Liver (tissue), 9 donors: ENCODE results near the gene CAT. TPM values are rescaled to one million over a fixed set of nuclear protein-coding genes. Genes with fewer than 3 reads are reported as not detected.

Source experiments
- DNase-seq: peaks from one replicate; pipeline ENCODE4 v3.0.0-alpha.2; 2017; ENCODE audit warnings: low spot score
- H3K27ac ChIP-seq, 2 donors: one replicate each; pipeline ENCODE4 v1.7.0; 2013; ENCODE audit warnings: inconsistent platforms in 2 of 2, low read length in 2 of 2, control low read depth in 1 of 2, low read depth in 1 of 2, mild to moderate bottlenecking in 1 of 2
- H3K27me3 ChIP-seq, 4 donors: one replicate each; pipeline versions ENCODE4 v1.6.1 to v1.7.0; 2013; ENCODE audit warnings: low read length in 3 of 4, inconsistent platforms in 1 of 4, mild to moderate bottlenecking in 1 of 4, moderate library complexity in 1 of 4; ENCODE audit not compliant: control insufficient read depth in 4 of 4, insufficient read depth in 4 of 4
- H3K36me3 ChIP-seq, 4 donors: one replicate each; pipeline versions ENCODE4 v1.6.1 to v1.7.0; 2013; ENCODE audit warnings: low read length in 3 of 4, mild to moderate bottlenecking in 3 of 4, low read depth in 1 of 4, moderate library complexity in 1 of 4; ENCODE audit not compliant: control insufficient read depth in 4 of 4, insufficient read depth in 3 of 4
- H3K4me1 ChIP-seq, 4 donors: one replicate each; pipeline versions ENCODE4 v1.6.1 to v1.7.0; 2013; ENCODE audit warnings: low read length in 3 of 4, mild to moderate bottlenecking in 3 of 4, moderate library complexity in 1 of 4; ENCODE audit not compliant: control insufficient read depth in 4 of 4, insufficient read depth in 4 of 4
- H3K4me3 ChIP-seq, 3 donors: one replicate each; pipeline versions ENCODE4 v1.6.1 to v1.7.0; 2013; ENCODE audit warnings: low read length in 3 of 3, control low read depth in 1 of 3, low read depth in 1 of 3, mild to moderate bottlenecking in 1 of 3
- H3K9ac ChIP-seq, 2 donors: one replicate each; pipeline ENCODE4 v1.7.0; 2013; ENCODE audit warnings: low read length in 2 of 2, mild to moderate bottlenecking in 2 of 2, moderate library complexity in 2 of 2, control low read depth in 1 of 2, low read depth in 1 of 2
- H3K9me3 ChIP-seq, 4 donors: one replicate each; pipeline versions ENCODE4 v1.6.1 to v1.7.0; 2013; ENCODE audit warnings: low read length in 3 of 4; ENCODE audit not compliant: control insufficient read depth in 4 of 4
- ATF3 ChIP-seq: IDR thresholded peaks from 2 replicates; pipeline ENCODE4 v1.6.1; 2016; ENCODE audit warnings: antibody characterized with exemption
- EGR1 ChIP-seq, 2 donors: IDR thresholded peaks; 2 replicates each; pipeline ENCODE4 v1.6.1; 2016 to 2018; ENCODE audit warnings: antibody characterized with exemption in 2 of 2, low read depth in 2 of 2
- FOXA1 ChIP-seq: IDR thresholded peaks from 2 replicates; pipeline ENCODE4 v1.6.1; 2016; ENCODE audit warnings: antibody characterized with exemption
- HNF4A ChIP-seq, 2 donors: conservative IDR thresholded peaks; 2 replicates each; pipeline ENCODE4 v1.6.1; 2016; ENCODE audit warnings: antibody characterized with exemption in 2 of 2, mild to moderate bottlenecking in 2 of 2
- MAX ChIP-seq: IDR thresholded peaks from 2 replicates; pipeline ENCODE4 v1.6.1; 2016; ENCODE audit warnings: antibody characterized with exemption
- NR2F2 ChIP-seq: IDR thresholded peaks from 2 replicates; pipeline ENCODE4 v1.6.1; 2016; ENCODE audit warnings: antibody characterized with exemption
- RAD21 ChIP-seq, 2 donors: IDR thresholded peaks; 2 replicates each; pipeline ENCODE4 v1.6.1; 2016; ENCODE audit warnings: antibody characterized with exemption in 2 of 2, mild to moderate bottlenecking in 2 of 2
- RXRA ChIP-seq, 2 donors: IDR thresholded peaks; 2 replicates each; pipeline ENCODE4 v1.6.1; 2017 to 2018; ENCODE audit warnings: antibody characterized with exemption in 2 of 2, mild to moderate bottlenecking in 1 of 2
- SP1 ChIP-seq: IDR thresholded peaks from 2 replicates; pipeline ENCODE4 v1.6.1; 2018; ENCODE audit warnings: antibody characterized with exemption, mild to moderate bottlenecking
- YY1 ChIP-seq: IDR thresholded peaks from 2 replicates; pipeline ENCODE4 v1.6.1; 2016; ENCODE audit warnings: antibody characterized with exemption, mild to moderate bottlenecking
- WGBS: extraction: QIAGEN DNeasy Blood & Tissue Kit; methylation state at CpG from one replicate; pipeline ENCODE4 v1.1.7; 2013; 5-methylcytosine and 5-hydroxymethylcytosine counted together
- polyA plus RNA-seq, 2 donors: library from polyadenylated mRNA; stranded (reverse) in 1 of 2; unstranded in 1 of 2; fragments of 200-250 nt in 1 of 2; fragments of >200 nt in 1 of 2; fragmentation: Nextera tagmentation in 1 of 2; extraction: Ambion mirVana in 1 of 2; gene quantifications; one replicate each; pipeline versions ENCODE4 v1.2.1 to v1.2.3, GENCODE V29; 2013 to 2015
- total RNA-seq, 2 donors: library from RNA; depleted of rRNA; stranded (reverse); fragments of >200 nt; gene quantifications; one replicate each; pipeline ENCODE4 v1.2.3, GENCODE V29; 2014
- TF ChIP-seq, protein P1 (sequence below): IDR thresholded peaks from 2 replicates; pipeline ENCODE4 v1.6.1; 2016; ENCODE audit warnings: antibody characterized with exemption, mild to moderate bottlenecking
- TF ChIP-seq, protein P2 (sequence below): fragments of 150-350 bp; IDR thresholded peaks from 2 replicates; pipeline ENCODE4 v1.5.1; 2017; ENCODE audit warnings: improper control_type of control experiment, low read depth, low read length; ENCODE audit not compliant: missing input control
- donor health status: healthy.
- donor health status: healthy.
- donor health status: healthy.
- donor health status: healthy.
- donor health status: healthy.

CAT gene
- total and polyA plus RNA-seq, 4 donors, result 270 to 620 (median 388) TPM

GRCh38 chr11:34480314-34480713, 41.6 kb downstream of the CAT start:
- 18% methylated on average over 3 of the region's 3 CpGs for WGBS
- DNase-seq, result no peak

GRCh38 chr11:34481307-34481706, 42.6 kb downstream of the CAT start:
- 75% methylated on average over 3 of the region's 3 CpGs for WGBS
- DNase-seq, result no peak
- H3K4me3 ChIP-seq, result no peak overlapping the region

More at GRCh38 chr11:34480314-34480713, 41.6 kb downstream of the CAT start:
- TF ChIP-seq MAX, result no peak
- peak in 1 of 2 donors; percentile 69 for TF ChIP-seq EGR1 (IDR thresholded peaks at IDR 0.05; ENCODE audit: low read depth in 2 of 2)
- no peak for TF ChIP-seq YY1
- TF ChIP-seq SP1, result no peak
- Histone ChIP-seq H3K4me3 (no peak overlapping the region), H3K27me3 (no peaks in the 10 kb centered on the region), H3K9me3 (no peaks in the 10 kb centered on the region), H3K4me1 (peaks cover 0 to 6% (median 5%) of the 10 kb centered on the region in 4 donors), H3K36me3 (no peaks in the 10 kb centered on the region), H3K27ac (no peak overlapping the region), H3K9ac (no peak overlapping the region)

More at GRCh38 chr11:34481307-34481706, 42.6 kb downstream of the CAT start:
- H3K36me3 ChIP-seq, result no peaks in the 10 kb centered on the region
- no peaks in the 10 kb centered on the region for H3K9me3 ChIP-seq
- no peak for TF ChIP-seq NR2F2
- no peak for TF ChIP-seq RXRA (IDR thresholded peaks at IDR 0.05)
- no peak for TF ChIP-seq FOXA1
- TF ChIP-seq RAD21 (IDR thresholded peaks at IDR 0.05), result no peak
- no peak for TF ChIP-seq HNF4A (conservative IDR thresholded peaks at IDR 0.05)
- TF ChIP-seq ATF3, result no peak
- no peak for TF ChIP-seq YY1
- TF ChIP-seq, protein P1, sequence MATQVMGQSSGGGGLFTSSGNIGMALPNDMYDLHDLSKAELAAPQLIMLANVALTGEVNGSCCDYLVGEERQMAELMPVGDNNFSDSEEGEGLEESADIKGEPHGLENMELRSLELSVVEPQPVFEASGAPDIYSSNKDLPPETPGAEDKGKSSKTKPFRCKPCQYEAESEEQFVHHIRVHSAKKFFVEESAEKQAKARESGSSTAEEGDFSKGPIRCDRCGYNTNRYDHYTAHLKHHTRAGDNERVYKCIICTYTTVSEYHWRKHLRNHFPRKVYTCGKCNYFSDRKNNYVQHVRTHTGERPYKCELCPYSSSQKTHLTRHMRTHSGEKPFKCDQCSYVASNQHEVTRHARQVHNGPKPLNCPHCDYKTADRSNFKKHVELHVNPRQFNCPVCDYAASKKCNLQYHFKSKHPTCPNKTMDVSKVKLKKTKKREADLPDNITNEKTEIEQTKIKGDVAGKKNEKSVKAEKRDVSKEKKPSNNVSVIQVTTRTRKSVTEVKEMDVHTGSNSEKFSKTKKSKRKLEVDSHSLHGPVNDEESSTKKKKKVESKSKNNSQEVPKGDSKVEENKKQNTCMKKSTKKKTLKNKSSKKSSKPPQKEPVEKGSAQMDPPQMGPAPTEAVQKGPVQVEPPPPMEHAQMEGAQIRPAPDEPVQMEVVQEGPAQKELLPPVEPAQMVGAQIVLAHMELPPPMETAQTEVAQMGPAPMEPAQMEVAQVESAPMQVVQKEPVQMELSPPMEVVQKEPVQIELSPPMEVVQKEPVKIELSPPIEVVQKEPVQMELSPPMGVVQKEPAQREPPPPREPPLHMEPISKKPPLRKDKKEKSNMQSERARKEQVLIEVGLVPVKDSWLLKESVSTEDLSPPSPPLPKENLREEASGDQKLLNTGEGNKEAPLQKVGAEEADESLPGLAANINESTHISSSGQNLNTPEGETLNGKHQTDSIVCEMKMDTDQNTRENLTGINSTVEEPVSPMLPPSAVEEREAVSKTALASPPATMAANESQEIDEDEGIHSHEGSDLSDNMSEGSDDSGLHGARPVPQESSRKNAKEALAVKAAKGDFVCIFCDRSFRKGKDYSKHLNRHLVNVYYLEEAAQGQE, result no peak
- TF ChIP-seq, protein P2, sequence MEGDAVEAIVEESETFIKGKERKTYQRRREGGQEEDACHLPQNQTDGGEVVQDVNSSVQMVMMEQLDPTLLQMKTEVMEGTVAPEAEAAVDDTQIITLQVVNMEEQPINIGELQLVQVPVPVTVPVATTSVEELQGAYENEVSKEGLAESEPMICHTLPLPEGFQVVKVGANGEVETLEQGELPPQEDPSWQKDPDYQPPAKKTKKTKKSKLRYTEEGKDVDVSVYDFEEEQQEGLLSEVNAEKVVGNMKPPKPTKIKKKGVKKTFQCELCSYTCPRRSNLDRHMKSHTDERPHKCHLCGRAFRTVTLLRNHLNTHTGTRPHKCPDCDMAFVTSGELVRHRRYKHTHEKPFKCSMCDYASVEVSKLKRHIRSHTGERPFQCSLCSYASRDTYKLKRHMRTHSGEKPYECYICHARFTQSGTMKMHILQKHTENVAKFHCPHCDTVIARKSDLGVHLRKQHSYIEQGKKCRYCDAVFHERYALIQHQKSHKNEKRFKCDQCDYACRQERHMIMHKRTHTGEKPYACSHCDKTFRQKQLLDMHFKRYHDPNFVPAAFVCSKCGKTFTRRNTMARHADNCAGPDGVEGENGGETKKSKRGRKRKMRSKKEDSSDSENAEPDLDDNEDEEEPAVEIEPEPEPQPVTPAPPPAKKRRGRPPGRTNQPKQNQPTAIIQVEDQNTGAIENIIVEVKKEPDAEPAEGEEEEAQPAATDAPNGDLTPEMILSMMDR, result no peak
- H3K9ac ChIP-seq, result no peak overlapping the region
- H3K27ac ChIP-seq, result no peak overlapping the region
- H3K4me1 ChIP-seq, result peaks cover 0 to 6% (median 5%) of the 10 kb centered on the region in 4 donors
- H3K27me3 ChIP-seq, result no peaks in the 10 kb centered on the region
